Measurements from ENCODE around the gene TRIO.

TRIO gene

DNA sequence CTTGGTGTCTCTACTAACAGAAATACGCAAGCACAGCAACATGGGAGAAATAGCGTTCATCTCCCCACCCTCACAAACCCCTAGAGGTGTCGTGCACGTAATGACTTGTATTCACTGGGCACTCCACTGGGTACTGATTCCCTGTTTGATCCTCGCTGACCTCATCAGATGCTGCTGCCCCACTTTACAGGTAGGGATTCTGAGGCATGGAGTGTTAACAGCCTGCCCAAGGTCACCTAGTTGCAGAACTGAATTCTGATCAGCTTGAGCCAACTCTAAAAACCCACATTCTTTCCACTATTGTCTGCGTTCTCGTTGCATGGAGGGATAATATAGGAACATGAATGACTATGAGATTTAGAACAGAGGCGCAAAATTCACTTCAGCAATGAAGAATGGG lies 96.3 kb downstream of the TRIO start:
- Histone ChIP-seq H3K4me2 (ENCODE audit: low read length) (no peak overlapping the region), H3K79me2 (peaks cover 27% of the 10 kb centered on the region), H3K36me3 (ENCODE audit: control insufficient read depth, insufficient read depth, low read length) (no peaks in the 10 kb centered on the region), H3K4me1 (no peaks in the 10 kb centered on the region), H3K27me3 (ENCODE audit: control insufficient read depth, insufficient read depth, low read length) (no peaks in the 10 kb centered on the region), H3K4me3 (ENCODE audit: low read depth, low read length) (no peak overlapping the region), H3K9me3 (ENCODE audit: control insufficient read depth, low read length) (no peaks in the 10 kb centered on the region), H3K9ac (no peak overlapping the region), H2AFZ (no peak overlapping the region), H3K27ac (no peak overlapping the region)
- TF ChIP-seq, protein P1, sequence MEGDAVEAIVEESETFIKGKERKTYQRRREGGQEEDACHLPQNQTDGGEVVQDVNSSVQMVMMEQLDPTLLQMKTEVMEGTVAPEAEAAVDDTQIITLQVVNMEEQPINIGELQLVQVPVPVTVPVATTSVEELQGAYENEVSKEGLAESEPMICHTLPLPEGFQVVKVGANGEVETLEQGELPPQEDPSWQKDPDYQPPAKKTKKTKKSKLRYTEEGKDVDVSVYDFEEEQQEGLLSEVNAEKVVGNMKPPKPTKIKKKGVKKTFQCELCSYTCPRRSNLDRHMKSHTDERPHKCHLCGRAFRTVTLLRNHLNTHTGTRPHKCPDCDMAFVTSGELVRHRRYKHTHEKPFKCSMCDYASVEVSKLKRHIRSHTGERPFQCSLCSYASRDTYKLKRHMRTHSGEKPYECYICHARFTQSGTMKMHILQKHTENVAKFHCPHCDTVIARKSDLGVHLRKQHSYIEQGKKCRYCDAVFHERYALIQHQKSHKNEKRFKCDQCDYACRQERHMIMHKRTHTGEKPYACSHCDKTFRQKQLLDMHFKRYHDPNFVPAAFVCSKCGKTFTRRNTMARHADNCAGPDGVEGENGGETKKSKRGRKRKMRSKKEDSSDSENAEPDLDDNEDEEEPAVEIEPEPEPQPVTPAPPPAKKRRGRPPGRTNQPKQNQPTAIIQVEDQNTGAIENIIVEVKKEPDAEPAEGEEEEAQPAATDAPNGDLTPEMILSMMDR (IDR thresholded peaks at IDR 0.05): no peak

DNA sequence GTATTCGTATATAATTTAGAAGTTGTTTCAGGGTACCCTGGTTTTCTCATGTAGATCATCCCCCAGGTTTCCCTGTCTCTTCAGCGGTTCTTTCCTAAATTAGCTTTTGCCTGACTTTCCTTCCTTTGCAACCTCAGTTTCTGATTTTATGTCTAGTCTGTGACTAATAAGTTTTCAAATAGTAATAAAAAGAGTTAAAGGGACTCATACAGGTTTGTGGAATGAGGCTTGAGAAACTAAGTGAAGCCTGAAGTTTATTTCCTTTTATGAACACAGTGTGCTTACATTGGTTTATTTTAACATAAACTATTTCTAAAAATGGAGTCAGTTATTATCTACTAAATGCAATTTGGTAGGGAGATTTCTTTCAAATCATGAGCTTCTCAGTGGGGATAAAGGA lies 96.8 kb downstream of the TRIO start:
- H3K4me2 ChIP-seq (ENCODE audit: low read length): no peak overlapping the region
- H2AFZ ChIP-seq: no peak overlapping the region
- no peaks in the 10 kb centered on the region for H3K36me3 ChIP-seq (ENCODE audit: control insufficient read depth, insufficient read depth, low read length)
- no peak overlapping the region for H3K4me3 ChIP-seq (ENCODE audit: low read depth, low read length)
- H3K27me3 ChIP-seq (ENCODE audit: control insufficient read depth, insufficient read depth, low read length): no peaks in the 10 kb centered on the region
- TF ChIP-seq, protein P1 (IDR thresholded peaks at IDR 0.05): no peak
- H3K27ac ChIP-seq: no peak overlapping the region
- H3K4me1 ChIP-seq: no peaks in the 10 kb centered on the region
- H3K9ac ChIP-seq: no peak overlapping the region
- no peaks in the 10 kb centered on the region for H3K9me3 ChIP-seq (ENCODE audit: control insufficient read depth, low read length)
- peaks cover 27% of the 10 kb centered on the region for H3K79me2 ChIP-seq

DNA sequence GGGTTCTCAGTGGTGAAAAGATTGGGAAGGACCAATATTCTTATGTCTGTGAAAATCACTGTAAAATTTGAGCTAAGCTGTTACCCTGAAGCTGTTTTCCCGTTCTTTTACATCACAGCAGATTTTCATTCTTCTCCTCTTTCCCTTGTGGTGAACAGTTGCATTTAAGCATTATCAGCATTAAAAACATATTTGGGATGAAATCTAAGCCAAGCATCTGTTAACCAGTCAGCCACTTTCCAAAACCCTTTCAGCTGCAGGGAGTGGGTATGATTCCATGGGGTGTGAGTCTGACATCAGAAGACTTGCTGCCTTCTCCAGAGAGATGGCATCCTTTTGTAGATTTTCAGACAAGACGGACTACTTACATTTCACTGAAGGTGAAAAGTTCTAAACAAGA lies 97.2 kb downstream of the TRIO start:
- Histone ChIP-seq H3K4me2 (ENCODE audit: low read length) (no peak overlapping the region), H3K79me2 (peaks cover 23% of the 10 kb centered on the region), H3K27ac (no peak overlapping the region), H3K9ac (no peak overlapping the region), H3K9me3 (ENCODE audit: control insufficient read depth, low read length) (no peaks in the 10 kb centered on the region), H3K4me3 (ENCODE audit: low read depth, low read length) (no peak overlapping the region), H3K4me1 (no peaks in the 10 kb centered on the region), H3K36me3 (ENCODE audit: control insufficient read depth, insufficient read depth, low read length) (no peaks in the 10 kb centered on the region), H3K27me3 (ENCODE audit: control insufficient read depth, insufficient read depth, low read length) (no peaks in the 10 kb centered on the region), H2AFZ (no peak overlapping the region)
- TF ChIP-seq, protein P1 (IDR thresholded peaks at IDR 0.05): no peak

DNA sequence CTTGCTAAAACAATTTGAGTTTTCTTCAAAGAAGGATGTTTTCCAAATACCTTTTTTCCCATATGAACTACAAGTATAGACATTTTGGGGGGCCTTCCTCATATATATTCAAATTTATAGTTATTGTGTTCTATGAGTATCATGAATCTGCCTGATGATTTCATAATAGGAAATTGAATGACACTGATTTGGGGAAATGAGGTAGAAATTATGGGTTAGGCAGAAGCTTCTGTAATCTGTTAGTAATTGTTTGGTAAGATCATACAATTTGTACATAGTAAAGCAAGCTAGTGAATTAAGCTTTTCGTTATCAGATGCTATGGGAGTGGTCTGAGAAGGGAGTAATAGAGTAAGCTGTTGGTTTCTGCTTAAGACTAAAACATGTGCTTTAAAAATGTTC lies 98.0 kb downstream of the TRIO start:
- Histone ChIP-seq H3K4me2 (ENCODE audit: low read length) (no peak overlapping the region), H3K27ac (no peak overlapping the region), H3K79me2 (peaks cover 21% of the 10 kb centered on the region), H3K36me3 (ENCODE audit: control insufficient read depth, insufficient read depth, low read length) (no peaks in the 10 kb centered on the region), H3K9me3 (ENCODE audit: control insufficient read depth, low read length) (no peaks in the 10 kb centered on the region), H3K27me3 (ENCODE audit: control insufficient read depth, insufficient read depth, low read length) (no peaks in the 10 kb centered on the region), H2AFZ (no peak overlapping the region), H3K9ac (no peak overlapping the region), H3K4me1 (no peaks in the 10 kb centered on the region), H3K4me3 (ENCODE audit: low read depth, low read length) (no peak overlapping the region)
- TF ChIP-seq, protein P1 (IDR thresholded peaks at IDR 0.05): no peak

DNA sequence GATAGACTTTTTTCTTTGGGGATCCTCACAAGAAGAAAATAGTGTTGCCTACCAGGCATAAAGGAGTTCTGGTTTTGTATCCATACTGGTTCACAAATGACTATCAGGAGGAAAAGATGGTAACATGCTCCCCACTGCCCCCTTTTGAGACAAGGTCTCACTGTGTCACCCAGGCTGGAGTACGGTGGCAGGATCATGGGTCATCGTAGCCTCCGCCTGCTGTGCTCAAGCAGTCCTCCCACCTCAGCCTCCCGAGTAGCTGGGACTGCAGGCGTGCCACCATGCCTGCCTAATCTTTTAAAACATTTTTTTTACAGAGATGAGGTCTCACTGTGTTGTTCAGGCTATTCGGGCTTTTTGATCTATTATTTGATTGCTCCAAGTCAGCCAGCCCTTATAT lies 99.3 kb downstream of the TRIO start:
- Histone ChIP-seq H3K27ac (no peak overlapping the region), H3K79me2 (peaks cover 17% of the 10 kb centered on the region), H3K9me3 (ENCODE audit: control insufficient read depth, low read length) (no peaks in the 10 kb centered on the region), H3K27me3 (ENCODE audit: control insufficient read depth, insufficient read depth, low read length) (no peaks in the 10 kb centered on the region), H3K4me3 (ENCODE audit: low read depth, low read length) (no peak overlapping the region), H3K4me1 (no peaks in the 10 kb centered on the region), H3K9ac (no peak overlapping the region), H3K4me2 (ENCODE audit: low read length) (no peak overlapping the region), H2AFZ (no peak overlapping the region), H3K36me3 (ENCODE audit: control insufficient read depth, insufficient read depth, low read length) (no peaks in the 10 kb centered on the region)
- TF ChIP-seq, protein P1 (IDR thresholded peaks at IDR 0.05): no peak
